Left ventricle myocardium inferior (tissue), 1 donor: Measurements from ENCODE around the gene FOXN3. TPM values are rescaled to one million over a fixed set of nuclear protein-coding genes. Genes with fewer than 3 reads are reported as not detected.

Experiments used
- DNase-seq: peaks from one replicate; pipeline ENCODE4 v3.0.0-alpha.2; 2020
- H3K27ac ChIP-seq: fragments of 200-600 bp; replicated peaks from 2 replicates; pipeline ENCODE4 v1.8.0; 2021
- H3K27me3 ChIP-seq: fragments of 200-600 bp; 2 replicates; pipeline ENCODE4 v1.8.0; 2021; ENCODE audit warnings: low read depth
- H3K36me3 ChIP-seq: fragments of 200-600 bp; 2 replicates; pipeline ENCODE4 v1.8.0; 2021
- H3K4me1 ChIP-seq: fragments of 200-600 bp; 2 replicates; pipeline ENCODE4 v1.8.0; 2021
- H3K4me3 ChIP-seq: fragments of 200-600 bp; 2 replicates; pipeline ENCODE4 v1.8.0; 2021; ENCODE audit warnings: mild to moderate bottlenecking, moderate library complexity
- H3K9me3 ChIP-seq: fragments of 200-600 bp; replicated peaks from 2 replicates; pipeline ENCODE4 v1.8.0; 2021
- CTCF ChIP-seq: fragments of 200-600 bp; IDR thresholded peaks from 2 replicates; pipeline ENCODE4 v1.8.0; 2021; ENCODE audit warnings: antibody characterized with exemption, mild to moderate bottlenecking, borderline replicate concordance
- intact Hi-C: fragments of 100-400 bp; cut with micrococcal nuclease; formaldehyde crosslinking; loops from one replicate; pipeline ENCODE4 v1.11.0; 2022
- total RNA-seq: library from RNA; stranded (reverse); fragmentation: NEBNext Ultra II Directional; extraction: Animal tissue kit (Norgen Biotek cat#: 25700); gene quantifications from one replicate; pipeline ENCODE4 v1.2.1, GENCODE V29; 2021
- donor health status: DM: no; HTN: yes; CAD: no; lungs with severe emphysema.

FOXN3 gene
- total RNA-seq, 1 donor from 2014 or later, result 120 TPM

GRCh38 chr14:89401241-89401640 lies 15.8 kb downstream of the FOXN3 start:
- DNase-seq, result no peak
- no peak for TF ChIP-seq CTCF
- Histone ChIP-seq H3K9me3 (no peaks in the 10 kb centered on the region), H3K4me3 (no peak overlapping the region), H3K27ac (no peak overlapping the region), H3K27me3 (no peaks in the 10 kb centered on the region), H3K36me3 (peaks cover 17% of the 10 kb centered on the region), H3K4me1 (peaks cover 78% of the 10 kb centered on the region)
- intact Hi-C loops, result no loop called here

GRCh38 chr14:89400529-89400928 lies 16.5 kb downstream of the FOXN3 start:
- no peak overlapping the region for H3K4me3 ChIP-seq
- H3K27ac ChIP-seq, result no peak overlapping the region
- peaks cover 78% of the 10 kb centered on the region for H3K4me1 ChIP-seq
- peaks cover 15% of the 10 kb centered on the region for H3K36me3 ChIP-seq
- no peaks in the 10 kb centered on the region for H3K9me3 ChIP-seq
- DNase-seq, result no peak
- TF ChIP-seq CTCF, result no peak
- intact Hi-C loops, result no loop called here
- no peaks in the 10 kb centered on the region for H3K27me3 ChIP-seq

GRCh38 chr14:89399594-89400068 lies 17.4 kb downstream of the FOXN3 start:
- peaks cover 81% of the 10 kb centered on the region for H3K4me1 ChIP-seq
- no peak for TF ChIP-seq CTCF
- H3K4me3 ChIP-seq, result peak overlapping the region; percentile 43
- peaks cover 6% of the 10 kb centered on the region for H3K36me3 ChIP-seq
- H3K27ac ChIP-seq, result peak overlapping the region; percentile 51
- no peaks in the 10 kb centered on the region for H3K9me3 ChIP-seq
- DNase-seq, result no peak
- intact Hi-C loops, result no loop called here
- H3K27me3 ChIP-seq, result no peaks in the 10 kb centered on the region

GRCh38 chr14:89399157-89399556 lies 17.9 kb downstream of the FOXN3 start:
- no peak for DNase-seq
- no peak for TF ChIP-seq CTCF
- H3K27ac ChIP-seq, result peak overlapping the region; percentile 51
- H3K4me3 ChIP-seq, result peak overlapping the region; percentile 43
- H3K9me3 ChIP-seq, result no peaks in the 10 kb centered on the region
- H3K4me1 ChIP-seq, result peaks cover 83% of the 10 kb centered on the region
- intact Hi-C loops, result no loop called here
- H3K27me3 ChIP-seq, result no peaks in the 10 kb centered on the region
- peaks cover 5% of the 10 kb centered on the region for H3K36me3 ChIP-seq

GRCh38 chr14:89397569-89398230 lies 19.3 kb downstream of the FOXN3 start:
- no peak for DNase-seq
- no peak overlapping the region for H3K4me3 ChIP-seq
- H3K4me1 ChIP-seq, result peaks cover 80% of the 10 kb centered on the region
- no peaks in the 10 kb centered on the region for H3K9me3 ChIP-seq
- no peak overlapping the region for H3K27ac ChIP-seq
- H3K27me3 ChIP-seq, result no peaks in the 10 kb centered on the region
- peaks cover 5% of the 10 kb centered on the region for H3K36me3 ChIP-seq
- intact Hi-C loops, result no loop called here
- no peak for TF ChIP-seq CTCF
